ENCODE results near the gene ERGIC1. TPM values are rescaled to one million over a fixed set of nuclear protein-coding genes. Genes with fewer than 3 reads are reported as not detected.

Gene ERGIC1
- total RNA-seq, 1 experiment from 2014 or later, result 77.0 TPM

DNA sequence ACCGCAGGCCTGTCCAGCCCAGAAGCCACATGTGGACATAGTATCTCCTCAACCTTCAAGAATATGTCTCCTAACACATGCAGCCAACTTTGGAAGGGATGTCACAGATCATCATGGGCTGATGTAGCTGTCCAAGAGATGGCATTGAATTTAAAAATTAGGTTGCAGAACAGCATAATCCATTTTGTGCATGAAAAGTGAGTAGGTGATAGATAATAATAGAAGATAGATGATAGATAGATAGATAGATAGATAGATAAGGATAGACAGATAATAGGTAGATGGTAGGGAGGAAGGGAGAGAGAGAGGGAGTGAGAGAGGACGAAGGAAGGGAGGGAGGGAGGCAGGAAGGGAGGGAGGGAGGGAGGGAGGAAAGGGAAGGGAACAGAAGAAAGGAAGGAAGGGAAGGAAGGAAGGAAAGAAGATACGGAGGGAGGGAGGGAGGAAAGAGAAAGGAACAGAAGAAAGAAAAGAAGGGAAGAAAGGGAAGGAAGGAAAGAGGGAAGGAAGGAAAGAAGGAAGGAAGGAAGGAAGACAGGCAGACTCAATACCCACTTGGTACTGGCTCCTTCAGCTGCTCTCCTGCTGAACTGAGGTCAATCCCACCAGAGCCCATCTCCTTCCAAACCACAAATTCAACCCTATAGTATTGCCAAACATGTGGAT lies 28.9 kb upstream of the ERGIC1 start:
- Mint-ChIP-seq H3K36me3 (ENCODE audit: insufficient read depth in 1 of 3, low read depth in 3 of 3) (no peaks in the 10 kb centered on the region), H3K27me3 (ENCODE audit: low read depth) (peaks cover 14% of the 10 kb centered on the region), H3K4me3 (no peak overlapping the region), H3K9me3 (peaks cover 2% of the 10 kb centered on the region in 2 experiments; a peak in 2 of 5 replicates), H3K4me1 (peaks cover 9% of the 10 kb centered on the region in 2 experiments), H3K27ac (no peak overlapping the region)
- Histone ChIP-seq H4K91ac (ENCODE audit: insufficient read length, low read depth, low read length) (no peak overlapping the region), H3K79me1 (ENCODE audit: insufficient read depth, low read depth, low read length, poor library complexity, severe bottlenecking) (no peaks in the 10 kb centered on the region), H3K9me3 (ENCODE audit: control insufficient read depth, low read depth, low read length) (no peaks in the 10 kb centered on the region), H3K9ac (ENCODE audit: extremely low read depth, insufficient read length, low read length) (no peak overlapping the region), H3K4ac (ENCODE audit: low read depth, low read length) (no peak overlapping the region), H4K5ac (ENCODE audit: insufficient read length, low read depth, low read length) (no peak overlapping the region), H4K20me1 (ENCODE audit: control insufficient read depth, insufficient read depth, insufficient read length) (no peaks in the 10 kb centered on the region), H3K23ac (ENCODE audit: insufficient read length, low read depth, low read length) (no peak overlapping the region), H3T11ph (ENCODE audit: low read length) (no peak overlapping the region), H3K4me2 (ENCODE audit: insufficient read depth, insufficient read length, low read length) (no peak overlapping the region), H3K27me3 (ENCODE audit: insufficient read depth, low read length) (no peaks in the 10 kb centered on the region), H3K23me2 (ENCODE audit: insufficient read length, low read depth, low read length, poor library complexity, severe bottlenecking) (no peaks in the 10 kb centered on the region), H2BK20ac (ENCODE audit: low read depth, low read length, poor library complexity, severe bottlenecking) (no peak overlapping the region), H2BK120ac (ENCODE audit: low read depth, low read length, poor library complexity, severe bottlenecking) (no peak overlapping the region), H3K27ac (ENCODE audit: insufficient read length, low read depth, low read length) (no peak overlapping the region), H3K18ac (ENCODE audit: insufficient read length, low read depth, low read length) (no peak overlapping the region), H2AK5ac (ENCODE audit: insufficient read length, low read length) (no peak overlapping the region), H3K56ac (ENCODE audit: insufficient read length, low read depth, low read length) (no peak overlapping the region), H3K79me2 (ENCODE audit: insufficient read depth, low read length) (no peaks in the 10 kb centered on the region), H2BK15ac (ENCODE audit: low read depth, low read length) (no peak overlapping the region), H2AFZ (ENCODE audit: low read length) (no peak overlapping the region), H2BK12ac (ENCODE audit: insufficient read length, low read depth, low read length) (no peak overlapping the region), H4K8ac (replicated peaks; ENCODE audit: insufficient read length, low read depth, low read length) (no peak overlapping the region), H2BK5ac (ENCODE audit: insufficient read length, low read length) (no peak overlapping the region), H3K14ac (ENCODE audit: insufficient read depth, low read length) (no peak overlapping the region), H3K4me1 (ENCODE audit: insufficient read depth, low read length) (no peaks in the 10 kb centered on the region)
- WGBS (ENCODE audit: extremely low coverage, insufficient read length, low lambda C conversion rate), result 100% methylated on average over 1 of the region's 3 CpGs
- TF ChIP-seq CTCF (conservative IDR thresholded peaks at IDR 0.05), result no peak
- DNase-seq, result no peak

Measured in H9 (cell line).